Nucleus accumbens (tissue), 56 donors: ENCODE results near the gene HDAC10.
"Not testable (repeated sequence)": the region's sequence is repeated elsewhere in the genome, so short reads cannot be mapped to it uniquely, and the experiment has no call there.

Experiments
- DNase-seq, 56 donors: peaks; one replicate each; lab custom pipeline; 2025; lab: John Stamatoyannopoulos, UW

The HDAC10 gene

GRCh38 chr22:50205781-50206569 lies 45.1 kb downstream of the HDAC10 start:
- no peak for DNase-seq

GRCh38 chr22:50204998-50205397 lies 46.1 kb downstream of the HDAC10 start:
- not testable (repeated sequence) for DNase-seq

- no peak for DNase-seq
Measured at GRCh38 chr22:50204571-50204970, 46.5 kb downstream of the HDAC10 start.

GRCh38 chr22:50203288-50203687 lies 47.8 kb downstream of the HDAC10 start:
- DNase-seq = no peak

- DNase-seq = no peak
Measured at GRCh38 chr22:50202130-50202666, 48.9 kb downstream of the HDAC10 start.

GRCh38 chr22:50201191-50202129 lies 49.6 kb downstream of the HDAC10 start:
- DNase-seq = peak in 2 of 56 donors; percentile 51 to 65

GRCh38 chr22:50200461-50201190 lies 50.4 kb downstream of the HDAC10 start, which contains the start of gene SELENOO:
Gene SELENOO, plus strand, starts transcription at chr22:50201011. Its CDS starts 26 bp downstream, at chr22:50201037.
- DNase-seq = peak in 55 of 56 donors; percentile 67 to 97 (median 92)

GRCh38 chr22:50199829-50200460 lies 51.1 kb downstream of the HDAC10 start:
- DNase-seq = peak in 1 of 56 donors; percentile 45

- peak in 7 of 56 donors; percentile 17 to 63 (median 44) for DNase-seq
Measured at GRCh38 chr22:50199251-50199721, 51.8 kb downstream of the HDAC10 start.

- no peak for DNase-seq
Measured at GRCh38 chr22:50198624-50199017, 52.4 kb downstream of the HDAC10 start.

- DNase-seq = no peak
Measured at GRCh38 chr22:50197856-50198623, 53.0 kb downstream of the HDAC10 start.

- no peak for DNase-seq
Measured at GRCh38 chr22:50197000-50197800, 53.9 kb downstream of the HDAC10 start.

GRCh38 chr22:50196256-50196655 lies 54.8 kb downstream of the HDAC10 start:
- DNase-seq = no peak
